Suprapubic skin (tissue), 3 donors: Measurements from ENCODE around the gene CYP46A1.

Source experiments
- EP300 ChIP-seq: sonication (generic); formaldehyde crosslinking; IDR thresholded peaks from one replicate; pipeline ENCODE4 v1.6.1; 2017; ENCODE audit warnings: antibody characterized with exemption
- POLR2A ChIP-seq, 2 donors: fragments of 450-650 bp; IDR thresholded peaks; one replicate each; pipeline ENCODE4 v1.6.1; 2017; ENCODE audit warnings: antibody characterized with exemption in 2 of 2, mild to moderate bottlenecking in 2 of 2, moderate library complexity in 2 of 2
- TF ChIP-seq, protein P1 (sequence below), 2 donors: fragments of 200-600 bp in 1 of 2; fragments of 450-650 bp in 1 of 2; sonication (generic) in 1 of 2; IDR thresholded peaks; one replicate each; pipeline ENCODE4 v1.5.1; 2016 to 2019; ENCODE audit warnings: antibody characterized with exemption in 2 of 2, mild to moderate bottlenecking in 1 of 2, moderate library complexity in 1 of 2

DNA sequence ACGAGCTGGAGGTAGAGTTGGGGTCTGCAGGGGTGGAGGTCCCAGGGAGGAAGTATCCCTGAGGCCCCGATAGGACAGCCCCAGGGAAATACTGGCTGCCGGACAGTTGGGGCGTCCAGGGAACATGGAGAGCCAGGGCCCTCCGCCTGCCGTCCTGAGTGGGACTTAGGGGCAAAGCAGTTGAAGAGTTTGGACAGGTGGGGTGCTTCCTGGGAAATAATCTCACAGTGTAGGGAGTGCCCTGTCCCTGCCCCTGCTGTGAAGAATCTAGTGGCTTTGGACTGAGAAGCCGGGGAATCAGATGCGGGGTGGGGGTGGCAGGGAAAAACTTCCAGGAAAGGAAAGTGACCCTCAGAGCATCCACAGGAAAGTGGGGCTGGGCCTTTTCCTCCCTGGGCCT is 49.0 kb upstream of the CYP46A1 start:
- TF ChIP-seq, protein P1, sequence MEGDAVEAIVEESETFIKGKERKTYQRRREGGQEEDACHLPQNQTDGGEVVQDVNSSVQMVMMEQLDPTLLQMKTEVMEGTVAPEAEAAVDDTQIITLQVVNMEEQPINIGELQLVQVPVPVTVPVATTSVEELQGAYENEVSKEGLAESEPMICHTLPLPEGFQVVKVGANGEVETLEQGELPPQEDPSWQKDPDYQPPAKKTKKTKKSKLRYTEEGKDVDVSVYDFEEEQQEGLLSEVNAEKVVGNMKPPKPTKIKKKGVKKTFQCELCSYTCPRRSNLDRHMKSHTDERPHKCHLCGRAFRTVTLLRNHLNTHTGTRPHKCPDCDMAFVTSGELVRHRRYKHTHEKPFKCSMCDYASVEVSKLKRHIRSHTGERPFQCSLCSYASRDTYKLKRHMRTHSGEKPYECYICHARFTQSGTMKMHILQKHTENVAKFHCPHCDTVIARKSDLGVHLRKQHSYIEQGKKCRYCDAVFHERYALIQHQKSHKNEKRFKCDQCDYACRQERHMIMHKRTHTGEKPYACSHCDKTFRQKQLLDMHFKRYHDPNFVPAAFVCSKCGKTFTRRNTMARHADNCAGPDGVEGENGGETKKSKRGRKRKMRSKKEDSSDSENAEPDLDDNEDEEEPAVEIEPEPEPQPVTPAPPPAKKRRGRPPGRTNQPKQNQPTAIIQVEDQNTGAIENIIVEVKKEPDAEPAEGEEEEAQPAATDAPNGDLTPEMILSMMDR (IDR thresholded peaks at IDR 0.05), result no peak
- TF ChIP-seq EP300, result no peak
- no peak for TF ChIP-seq POLR2A (IDR thresholded peaks at IDR 0.05)
